Testis (tissue), 2 donors: ENCODE measurements around the gene TGFB1.

Experiments
- CTCF ChIP-seq, 3 experiments: fragments of 450-650 bp in 2 of 3; fragments of 200-600 bp in 1 of 3; sonication (generic) in 1 of 3; IDR thresholded peaks; one replicate each; pipeline ENCODE4 v1.5.1; 2016 to 2019; ENCODE audit warnings: antibody characterized with exemption in 3 of 3, mild to moderate bottlenecking in 2 of 3, moderate library complexity in 1 of 3
- POLR2A ChIP-seq: fragments of 450-650 bp; IDR thresholded peaks from one replicate; pipeline ENCODE4 v1.6.1; 2017; ENCODE audit warnings: antibody characterized with exemption, mild to moderate bottlenecking, moderate library complexity

GRCh38 chr19:41399091-41399490 is 45.4 kb upstream of the TGFB1 start:
- TF ChIP-seq POLR2A (no peak), CTCF (IDR thresholded peaks at IDR 0.05) (no peak)
